ENCODE measurements around the gene D2HGDH.
A peak's percentile ranks its signal among the peaks of the same experiment; 100 is the strongest.

Gene D2HGDH

GRCh38 chr2:241769819-241770184 is 35.4 kb downstream of the D2HGDH start:
- in situ Hi-C loops (cut with HindIII; ENCODE audit: low pct_unique_long_range_greater_than_20kb, low sequenced_read_pairs), result no loop called here

GRCh38 chr2:241770185-241770935 is 35.9 kb downstream of the D2HGDH start:
- TF ChIP-seq JUND (IDR thresholded peaks at IDR 0.05; ENCODE audit: low read depth), result no peak
- in situ Hi-C loops (cut with HindIII; ENCODE audit: low pct_unique_long_range_greater_than_20kb, low sequenced_read_pairs), result no loop called here
- no peak for DNase-seq (ENCODE audit: low read depth in 1 of 2, low spot score in 1 of 2)

More at GRCh38 chr2:241769819-241770184, 35.4 kb downstream of the D2HGDH start:
- TF ChIP-seq JUND (IDR thresholded peaks at IDR 0.05; ENCODE audit: low read depth), result no peak
- DNase-seq (ENCODE audit: low read depth in 1 of 2, low spot score in 1 of 2), result no peak

GRCh38 chr2:241770936-241771285 is 36.5 kb downstream of the D2HGDH start:
- in situ Hi-C loops (cut with HindIII; ENCODE audit: low pct_unique_long_range_greater_than_20kb, low sequenced_read_pairs), result no loop called here
- DNase-seq (ENCODE audit: low read depth in 1 of 2, low spot score in 1 of 2), result no peak
- TF ChIP-seq JUND (IDR thresholded peaks at IDR 0.05; ENCODE audit: low read depth), result no peak

GRCh38 chr2:241771286-241772062 is 37.0 kb downstream of the D2HGDH start:
- in situ Hi-C loops (cut with HindIII; ENCODE audit: low pct_unique_long_range_greater_than_20kb, low sequenced_read_pairs), result no loop called here
- no peak for DNase-seq (ENCODE audit: low read depth in 1 of 2, low spot score in 1 of 2)
- TF ChIP-seq JUND (IDR thresholded peaks at IDR 0.05; ENCODE audit: low read depth), result no peak

GRCh38 chr2:241772063-241772499 is 37.7 kb downstream of the D2HGDH start:
- TF ChIP-seq JUND (IDR thresholded peaks at IDR 0.05; ENCODE audit: low read depth), result no peak
- no peak for DNase-seq (ENCODE audit: low read depth in 1 of 2, low spot score in 1 of 2)
- in situ Hi-C loops (cut with HindIII; ENCODE audit: low pct_unique_long_range_greater_than_20kb, low sequenced_read_pairs), result no loop called here

GRCh38 chr2:241773511-241774418 is 39.3 kb downstream of the D2HGDH start:
- in situ Hi-C loops (cut with HindIII; ENCODE audit: low pct_unique_long_range_greater_than_20kb, low sequenced_read_pairs), result no loop called here
- peak in 1 of 2 experiments; percentile 40 for DNase-seq (ENCODE audit: low read depth in 1 of 2, low spot score in 1 of 2)

GRCh38 chr2:241774419-241775222 is 40.2 kb downstream of the D2HGDH start:
- no peak for TF ChIP-seq JUND (IDR thresholded peaks at IDR 0.05; ENCODE audit: low read depth)
- in situ Hi-C loops (cut with HindIII; ENCODE audit: low pct_unique_long_range_greater_than_20kb, low sequenced_read_pairs), result no loop called here

More at GRCh38 chr2:241773511-241774418, 39.3 kb downstream of the D2HGDH start:
- no peak for TF ChIP-seq JUND (IDR thresholded peaks at IDR 0.05; ENCODE audit: low read depth)

GRCh38 chr2:241775223-241776177 is 41.1 kb downstream of the D2HGDH start:
- DNase-seq (ENCODE audit: low read depth in 1 of 2, low spot score in 1 of 2), result no peak
- TF ChIP-seq JUND (IDR thresholded peaks at IDR 0.05; ENCODE audit: low read depth), result no peak
- in situ Hi-C loops (cut with HindIII; ENCODE audit: low pct_unique_long_range_greater_than_20kb, low sequenced_read_pairs), result no loop called here

More at GRCh38 chr2:241774419-241775222, 40.2 kb downstream of the D2HGDH start:
- DNase-seq (ENCODE audit: low read depth in 1 of 2, low spot score in 1 of 2), result no peak

GRCh38 chr2:241776336-241777169 is 42.1 kb downstream of the D2HGDH start, which contains the start of gene GAL3ST2:
TSS of gene GAL3ST2 (plus strand) at chr2:241776822. CDS start at chr2:241776956, 134 bp downstream.
- TF ChIP-seq JUND (IDR thresholded peaks at IDR 0.05; ENCODE audit: low read depth), result no peak
- DNase-seq (ENCODE audit: low read depth in 1 of 2, low spot score in 1 of 2), result no peak
- in situ Hi-C loops (cut with HindIII; ENCODE audit: low pct_unique_long_range_greater_than_20kb, low sequenced_read_pairs), result no loop called here

- no peak for TF ChIP-seq JUND (IDR thresholded peaks at IDR 0.05; ENCODE audit: low read depth)
- no peak for DNase-seq (ENCODE audit: low read depth in 1 of 2, low spot score in 1 of 2)
- in situ Hi-C loops (cut with HindIII; ENCODE audit: low pct_unique_long_range_greater_than_20kb, low sequenced_read_pairs), result no loop called here
Observed at GRCh38 chr2:241777170-241777685, 42.8 kb downstream of the D2HGDH start.

Data from T47D (cell line).